NCI-H2171 (cell line): ENCODE measurements around the gene NBR1.
"Not testable (repeated sequence)": the region's sequence is repeated elsewhere in the genome, so short reads cannot be mapped to it uniquely, and the experiment has no call there.

Source experiments
- DNase-seq: peaks from one replicate; lab custom pipeline; 2025; lab: John Stamatoyannopoulos, UW

NBR1 gene, protein sequence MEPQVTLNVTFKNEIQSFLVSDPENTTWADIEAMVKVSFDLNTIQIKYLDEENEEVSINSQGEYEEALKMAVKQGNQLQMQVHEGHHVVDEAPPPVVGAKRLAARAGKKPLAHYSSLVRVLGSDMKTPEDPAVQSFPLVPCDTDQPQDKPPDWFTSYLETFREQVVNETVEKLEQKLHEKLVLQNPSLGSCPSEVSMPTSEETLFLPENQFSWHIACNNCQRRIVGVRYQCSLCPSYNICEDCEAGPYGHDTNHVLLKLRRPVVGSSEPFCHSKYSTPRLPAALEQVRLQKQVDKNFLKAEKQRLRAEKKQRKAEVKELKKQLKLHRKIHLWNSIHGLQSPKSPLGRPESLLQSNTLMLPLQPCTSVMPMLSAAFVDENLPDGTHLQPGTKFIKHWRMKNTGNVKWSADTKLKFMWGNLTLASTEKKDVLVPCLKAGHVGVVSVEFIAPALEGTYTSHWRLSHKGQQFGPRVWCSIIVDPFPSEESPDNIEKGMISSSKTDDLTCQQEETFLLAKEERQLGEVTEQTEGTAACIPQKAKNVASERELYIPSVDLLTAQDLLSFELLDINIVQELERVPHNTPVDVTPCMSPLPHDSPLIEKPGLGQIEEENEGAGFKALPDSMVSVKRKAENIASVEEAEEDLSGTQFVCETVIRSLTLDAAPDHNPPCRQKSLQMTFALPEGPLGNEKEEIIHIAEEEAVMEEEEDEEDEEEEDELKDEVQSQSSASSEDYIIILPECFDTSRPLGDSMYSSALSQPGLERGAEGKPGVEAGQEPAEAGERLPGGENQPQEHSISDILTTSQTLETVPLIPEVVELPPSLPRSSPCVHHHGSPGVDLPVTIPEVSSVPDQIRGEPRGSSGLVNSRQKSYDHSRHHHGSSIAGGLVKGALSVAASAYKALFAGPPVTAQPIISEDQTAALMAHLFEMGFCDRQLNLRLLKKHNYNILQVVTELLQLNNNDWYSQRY

DNA sequence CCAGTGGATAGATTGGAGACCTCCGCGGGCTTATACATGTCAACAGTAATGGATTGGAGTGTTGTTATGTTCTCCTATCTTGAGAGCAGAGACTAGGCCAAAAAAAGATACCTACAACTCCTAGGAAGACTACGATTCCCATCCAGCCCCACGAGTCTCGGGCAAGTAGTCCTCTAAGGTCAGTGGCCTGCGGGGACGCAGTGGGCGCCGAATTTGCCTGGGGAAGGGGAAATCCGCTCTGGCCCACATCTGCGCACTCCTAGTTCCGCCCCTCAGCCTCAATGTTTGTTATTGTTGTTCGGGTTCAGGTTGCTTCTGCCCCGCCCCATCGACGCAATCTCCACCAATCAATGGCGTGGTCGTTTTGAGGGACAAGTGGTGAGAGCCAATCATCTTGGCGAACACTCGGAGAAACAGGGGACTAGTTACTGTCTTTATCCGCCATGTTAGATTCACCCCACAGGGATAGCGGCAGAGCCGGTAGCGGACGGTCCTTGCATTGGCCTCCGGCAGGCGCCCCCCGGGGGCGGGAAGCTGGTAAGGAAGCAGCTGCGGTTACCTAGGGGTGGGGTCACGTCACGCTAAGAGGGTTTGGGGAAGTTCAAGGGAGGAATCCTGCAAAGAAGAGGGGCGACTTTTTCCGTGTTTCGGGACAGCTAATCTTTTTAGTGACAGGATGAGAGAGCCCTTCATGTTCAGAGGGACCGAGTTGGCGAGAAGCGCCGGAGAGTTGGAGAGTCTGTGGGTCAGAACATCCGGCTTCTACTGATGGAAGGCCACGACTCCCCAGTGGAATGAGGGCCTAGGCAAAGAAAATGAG, at the start of gene NBR1:
Gene NBR1 (plus strand): TSS at position 449 of the 820 bp plus-strand sequence. CDS start 4,586 bp downstream, outside the sequence.
- peak; percentile 98 for DNase-seq

DNA sequence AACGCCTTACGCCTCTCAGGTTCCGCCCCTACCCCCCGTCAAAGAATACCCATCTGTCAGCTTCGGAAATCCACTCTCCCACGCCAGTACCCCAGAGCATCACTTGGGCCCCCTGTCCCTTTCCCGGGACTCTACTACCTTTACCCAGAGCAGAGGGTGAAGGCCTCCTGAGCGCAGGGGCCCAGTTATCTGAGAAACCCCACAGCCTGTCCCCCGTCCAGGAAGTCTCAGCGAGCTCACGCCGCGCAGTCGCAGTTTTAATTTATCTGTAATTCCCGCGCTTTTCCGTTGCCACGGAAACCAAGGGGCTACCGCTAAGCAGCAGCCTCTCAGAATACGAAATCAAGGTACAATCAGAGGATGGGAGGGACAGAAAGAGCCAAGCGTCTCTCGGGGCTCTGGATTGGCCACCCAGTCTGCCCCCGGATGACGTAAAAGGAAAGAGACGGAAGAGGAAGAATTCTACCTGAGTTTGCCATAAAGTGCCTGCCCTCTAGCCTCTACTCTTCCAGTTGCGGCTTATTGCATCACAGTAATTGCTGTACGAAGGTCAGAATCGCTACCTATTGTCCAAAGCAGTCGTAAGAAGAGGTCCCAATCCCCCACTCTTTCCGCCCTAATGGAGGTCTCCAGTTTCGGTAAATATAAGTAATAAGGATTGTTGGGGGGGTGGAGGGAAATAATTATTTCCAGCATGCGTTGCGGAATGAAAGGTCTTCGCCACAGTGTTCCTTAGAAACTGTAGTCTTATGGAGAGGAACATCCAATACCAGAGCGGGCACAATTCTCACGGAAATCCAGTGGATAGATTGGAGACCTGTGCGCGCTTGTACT, 45.7 kb upstream of the NBR1 start, which contains the start of gene BRCA1:
Gene BRCA1 (minus strand): TSS at position 232 of the 834 bp plus-strand sequence. CDS start 1,268 bp downstream, outside the sequence.
- peak; percentile 99 for DNase-seq

DNA sequence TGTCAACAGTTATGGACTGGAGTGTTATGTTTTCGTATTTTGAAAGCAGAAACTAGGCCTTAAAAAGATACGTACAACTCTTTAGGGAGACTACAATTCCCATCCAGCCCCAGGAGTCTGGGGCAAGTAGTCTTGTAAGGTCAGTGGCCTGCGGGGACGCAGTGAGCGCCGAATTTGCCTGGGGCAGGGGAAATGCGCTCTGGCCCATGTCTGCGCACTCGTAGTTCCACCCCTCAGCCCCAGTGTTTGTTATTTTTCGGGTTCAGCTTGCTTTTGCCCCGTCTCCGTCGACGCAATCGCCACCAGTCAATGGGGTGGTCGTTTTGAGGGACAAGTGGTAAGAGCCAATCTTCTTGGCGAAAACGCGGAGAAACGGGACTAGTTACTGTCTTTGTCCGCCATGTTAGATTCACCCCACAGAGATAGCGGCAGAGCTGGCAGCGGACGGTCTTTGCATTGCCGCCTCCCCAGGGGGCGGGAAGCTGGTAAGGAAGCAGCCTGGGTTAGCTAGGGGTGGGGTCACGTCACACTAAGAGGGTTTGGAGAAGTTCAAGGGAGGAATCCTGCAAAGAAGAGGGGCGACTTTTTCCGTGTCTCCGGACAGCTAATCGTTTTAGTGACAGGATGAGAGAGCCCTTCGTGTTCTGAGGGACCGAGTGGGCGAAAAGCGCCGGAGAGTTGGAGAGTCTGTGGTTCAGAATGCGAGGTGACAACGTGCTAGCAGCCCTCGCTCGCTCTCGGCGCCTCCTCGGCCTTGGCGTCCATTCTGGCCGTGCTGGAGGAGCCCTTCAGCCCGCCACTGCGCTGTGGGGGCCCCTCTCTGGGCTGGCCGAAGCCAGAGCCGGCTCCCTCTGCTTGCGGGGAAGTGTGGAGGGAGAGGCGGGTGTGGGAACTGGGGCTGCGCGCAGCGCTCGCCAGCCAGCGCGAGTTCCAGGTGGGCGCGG, 44.8 kb upstream of the NBR1 start:
- DNase-seq = no peak

DNA sequence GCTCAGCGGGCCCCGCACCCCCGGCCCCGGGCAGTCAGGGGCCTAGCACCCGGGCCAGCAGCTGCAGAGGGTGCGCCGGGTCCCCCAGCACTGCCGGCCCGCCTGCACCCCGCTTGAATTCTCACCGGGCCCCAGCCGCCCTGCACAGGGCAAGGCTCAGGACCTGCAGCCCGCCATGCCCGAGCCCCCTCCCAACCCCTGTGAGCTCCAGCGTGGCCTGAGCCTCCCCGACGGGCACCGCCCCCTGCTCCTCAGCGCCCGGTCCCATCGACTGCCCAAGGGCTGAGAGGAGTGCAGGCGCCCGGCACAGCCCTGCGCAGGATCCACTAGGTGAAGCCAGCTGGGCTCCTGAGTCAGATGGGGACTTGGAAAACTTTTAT, 44.1 kb upstream of the NBR1 start:
- no peak for DNase-seq

DNA sequence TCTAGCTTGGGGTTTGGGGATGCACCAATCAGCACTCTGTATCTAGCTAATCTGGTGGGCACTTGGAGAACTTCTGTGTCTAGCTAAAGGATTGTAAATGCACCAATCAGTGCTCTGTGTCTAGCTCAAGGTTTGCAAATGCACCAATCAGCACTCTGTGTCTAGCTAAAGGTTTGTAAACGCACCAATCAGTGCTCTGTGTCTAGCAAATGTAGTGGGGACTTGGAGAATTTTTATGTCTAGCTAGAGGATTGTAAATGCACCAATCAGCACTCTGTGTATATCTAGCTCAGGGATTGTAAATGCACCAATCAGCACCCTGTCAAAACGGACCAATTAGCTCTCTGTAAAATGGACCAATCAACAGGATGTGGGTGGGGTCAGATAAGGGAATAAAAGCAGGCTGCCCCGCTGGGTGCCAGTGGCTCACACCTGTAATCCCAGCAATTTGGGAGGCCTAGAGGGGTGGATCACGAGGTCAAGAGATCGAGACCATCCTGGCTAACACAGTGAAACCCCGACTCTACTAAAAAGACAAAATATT, 43.6 kb upstream of the NBR1 start:
- not testable (repeated sequence) for DNase-seq

DNA sequence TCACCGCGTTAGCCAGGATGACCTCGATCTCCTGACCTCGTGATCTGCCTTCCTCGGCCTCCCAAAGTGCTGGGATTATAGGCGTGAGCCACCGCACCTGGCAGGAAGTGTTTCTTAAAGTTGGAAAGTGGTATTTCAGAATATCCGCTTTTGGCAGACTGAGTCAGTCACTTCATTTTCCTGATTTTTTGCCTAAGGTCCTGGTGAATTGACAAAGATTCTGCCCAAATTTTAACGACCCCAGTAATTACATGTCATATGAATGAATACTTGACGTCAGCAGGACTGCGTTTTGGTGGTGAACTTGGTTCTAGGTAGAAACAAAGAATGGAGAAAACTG, 41.4 kb upstream of the NBR1 start:
- no peak for DNase-seq

DNA sequence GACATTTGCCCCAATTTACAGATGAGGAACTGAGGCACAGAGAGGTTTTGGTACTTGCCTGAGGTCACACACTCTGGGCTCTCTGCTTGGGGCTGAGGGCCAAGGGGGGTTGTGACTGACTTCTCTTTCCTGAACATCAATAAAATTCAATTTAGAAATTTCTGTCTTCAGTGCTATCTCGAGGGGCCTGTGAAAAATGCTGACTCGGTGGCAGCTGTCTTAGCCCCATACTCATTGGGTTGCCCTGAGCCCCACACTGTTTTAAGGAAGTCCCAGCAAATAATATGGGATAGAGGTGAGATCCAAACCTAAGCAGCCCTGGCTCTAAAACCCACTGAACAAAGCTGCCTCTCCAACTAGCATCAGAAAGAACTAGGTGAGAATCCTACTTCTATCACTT, 38.9 kb upstream of the NBR1 start:
- DNase-seq = no peak

DNA sequence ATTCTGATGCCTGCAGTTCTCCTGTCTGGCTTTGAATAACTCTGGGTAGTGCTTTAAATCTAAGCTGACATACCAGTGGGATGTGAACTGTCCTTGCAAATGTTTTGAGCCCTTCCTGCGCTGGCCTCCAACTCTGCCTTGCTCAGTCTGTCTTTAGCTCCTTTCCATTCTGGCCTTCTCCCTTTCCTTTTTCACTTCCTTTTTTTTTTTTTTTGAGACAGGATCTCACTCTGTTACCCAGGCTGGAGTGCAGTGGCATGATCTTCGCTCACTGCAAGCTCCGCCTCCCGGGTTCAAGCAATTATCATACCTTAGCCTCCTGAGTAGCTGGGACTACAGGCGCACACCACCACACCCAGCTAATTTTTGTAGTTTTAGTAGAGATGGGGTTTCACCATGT, 37.6 kb upstream of the NBR1 start:
- DNase-seq = not testable (repeated sequence)

DNA sequence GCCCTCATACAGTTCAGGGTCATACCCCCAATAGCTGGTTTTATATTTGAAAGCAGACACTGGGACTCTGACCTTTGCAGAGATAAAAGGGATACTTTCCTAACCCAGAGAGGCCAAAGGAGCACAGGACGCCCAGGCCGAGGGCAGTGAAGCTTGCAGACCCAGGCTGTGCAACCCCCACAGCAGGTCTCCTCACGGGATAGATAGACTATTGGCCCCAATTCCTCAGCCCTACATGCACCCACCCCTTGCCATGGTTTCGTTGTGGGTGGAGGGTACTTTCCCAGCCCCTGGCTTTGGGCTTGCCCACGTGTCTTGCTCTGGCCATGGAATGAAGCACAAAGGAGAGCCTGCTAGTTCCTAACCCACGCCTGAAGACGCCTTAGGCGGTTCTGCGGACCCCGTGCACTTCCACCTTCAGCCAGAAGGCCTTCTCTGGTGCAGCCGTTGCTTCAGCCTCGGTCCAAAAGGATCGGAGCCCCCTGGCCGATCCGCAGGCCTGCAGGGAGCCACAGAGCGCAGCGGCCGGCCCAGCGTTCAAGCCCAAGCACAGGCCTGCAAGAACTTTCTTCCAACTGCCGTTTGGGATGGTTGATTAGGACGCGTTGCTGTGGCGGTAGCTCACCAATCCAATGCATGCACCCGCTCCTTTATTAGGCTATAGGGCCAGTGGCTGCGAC, 36.1 kb upstream of the NBR1 start:
- no peak for DNase-seq

DNA sequence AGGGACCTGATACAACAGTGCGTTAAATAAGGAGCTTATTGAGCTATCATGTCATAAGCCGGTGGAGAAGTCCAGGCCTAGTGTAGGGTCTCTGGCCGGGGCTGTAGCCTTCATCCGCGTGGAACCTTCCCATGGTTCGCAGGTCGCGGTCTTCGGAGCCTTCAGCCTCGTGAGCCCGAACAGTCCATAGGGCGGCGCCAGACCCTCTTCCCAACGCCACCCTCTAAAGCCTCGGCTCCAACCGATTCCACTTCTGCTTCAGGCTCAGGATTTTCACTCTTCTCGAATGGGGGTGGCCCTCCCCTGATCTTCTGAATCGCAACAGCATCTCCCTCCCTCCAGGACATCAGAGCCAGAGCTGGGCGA, 35.6 kb upstream of the NBR1 start:
- DNase-seq = no peak

DNA sequence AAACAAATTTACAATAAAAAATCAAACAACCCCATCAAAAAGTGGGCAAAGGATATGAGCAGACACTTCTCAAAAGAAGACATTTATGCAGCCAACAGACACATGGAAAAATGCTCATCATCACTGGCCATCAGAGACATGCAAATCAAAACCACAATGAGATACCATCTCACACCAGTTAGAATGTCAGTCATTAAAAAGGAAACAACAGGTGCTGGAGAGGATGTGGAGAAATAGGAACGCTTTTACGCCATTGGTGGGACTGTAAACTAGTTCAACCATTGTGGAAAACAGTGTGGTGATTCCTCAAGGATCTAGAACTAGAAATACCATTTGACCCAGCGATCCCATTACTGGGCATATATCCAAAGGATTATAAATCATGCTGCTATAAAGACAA, 34.4 kb upstream of the NBR1 start:
- not testable (repeated sequence) for DNase-seq

DNA sequence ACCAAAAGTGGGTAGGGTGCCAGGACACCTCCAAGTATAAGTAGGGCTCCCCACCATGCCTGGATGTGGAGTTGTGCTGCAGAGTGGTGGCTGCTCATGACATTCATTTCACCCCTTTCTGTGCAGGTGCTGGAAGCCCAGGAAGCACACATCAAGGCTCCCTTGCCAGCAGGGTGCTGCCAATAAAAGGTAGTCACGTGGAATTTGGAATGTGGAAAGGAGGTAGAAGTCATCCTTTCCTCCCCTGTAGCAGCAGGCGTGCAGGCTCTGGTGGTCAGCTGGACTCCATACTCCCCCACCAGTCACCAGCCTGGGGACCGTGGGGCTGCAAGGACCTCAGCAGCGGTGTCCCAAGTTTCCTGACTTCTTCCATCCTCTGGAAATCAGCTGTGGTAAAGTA, 32.5 kb upstream of the NBR1 start:
- DNase-seq = not testable (repeated sequence)

DNA sequence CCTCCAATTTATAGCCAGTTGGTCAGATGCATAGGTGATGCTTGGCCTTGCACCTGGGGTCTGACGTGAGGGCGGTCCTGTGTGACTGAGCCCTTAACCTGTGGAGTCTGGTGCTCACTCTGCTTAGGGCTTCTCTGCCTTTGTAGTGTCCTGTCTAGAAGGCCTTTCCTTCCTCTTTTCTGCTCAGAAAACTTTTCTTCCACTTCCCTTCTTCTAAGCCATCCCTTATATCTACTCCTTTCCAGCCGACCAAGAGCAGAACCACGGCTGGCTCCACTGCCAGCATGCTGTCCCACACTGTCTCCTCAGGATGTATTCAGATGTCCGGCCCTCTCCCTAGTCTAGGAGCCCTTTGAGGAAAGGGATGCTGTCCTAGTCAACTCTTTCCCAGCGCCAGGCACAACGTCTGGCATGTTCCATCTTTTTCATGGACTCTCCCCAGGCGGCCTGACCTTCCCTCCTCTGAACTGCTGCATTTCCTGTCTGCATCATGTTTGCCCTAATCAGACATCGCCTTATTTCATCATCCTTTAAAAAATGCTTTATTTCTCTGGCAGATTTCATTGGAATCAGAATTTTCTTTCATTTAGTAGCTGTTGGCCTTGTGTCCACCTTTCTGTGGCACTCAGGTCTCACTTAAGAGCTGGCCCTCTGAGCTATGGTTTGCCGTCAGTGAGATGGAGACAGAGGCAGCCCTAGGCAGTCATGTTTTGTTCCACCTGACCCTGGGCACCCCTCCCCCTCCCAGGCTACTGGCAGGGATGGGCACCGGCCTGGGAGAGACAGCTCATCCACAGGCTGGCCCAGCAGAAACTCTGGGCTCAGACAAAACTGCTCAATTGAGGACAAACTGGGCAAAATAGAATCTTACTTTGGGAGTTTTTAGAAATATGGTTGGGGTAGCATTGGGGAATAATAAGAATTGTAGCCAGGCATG, 30.4 kb upstream of the NBR1 start:
- DNase-seq = no peak

DNA sequence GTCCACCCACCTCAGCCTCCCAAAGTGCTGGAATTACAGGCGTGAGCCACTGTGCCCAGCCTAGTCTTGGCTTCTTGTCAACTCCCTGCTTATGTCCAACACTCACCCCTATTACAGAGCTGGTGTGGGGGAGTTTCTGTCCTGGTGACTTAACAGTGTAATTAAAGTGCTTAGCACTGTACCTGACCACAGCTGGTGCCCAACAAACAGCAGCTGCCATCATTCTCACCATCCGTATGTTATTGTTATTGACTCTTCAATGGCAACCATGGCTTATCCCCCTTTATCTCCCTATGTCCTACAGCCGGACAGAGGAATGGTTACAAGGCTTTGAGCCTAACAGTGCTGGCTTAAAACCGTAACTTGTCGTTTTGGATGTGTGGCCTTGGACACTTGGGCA, 28.9 kb upstream of the NBR1 start:
- DNase-seq = no peak

DNA sequence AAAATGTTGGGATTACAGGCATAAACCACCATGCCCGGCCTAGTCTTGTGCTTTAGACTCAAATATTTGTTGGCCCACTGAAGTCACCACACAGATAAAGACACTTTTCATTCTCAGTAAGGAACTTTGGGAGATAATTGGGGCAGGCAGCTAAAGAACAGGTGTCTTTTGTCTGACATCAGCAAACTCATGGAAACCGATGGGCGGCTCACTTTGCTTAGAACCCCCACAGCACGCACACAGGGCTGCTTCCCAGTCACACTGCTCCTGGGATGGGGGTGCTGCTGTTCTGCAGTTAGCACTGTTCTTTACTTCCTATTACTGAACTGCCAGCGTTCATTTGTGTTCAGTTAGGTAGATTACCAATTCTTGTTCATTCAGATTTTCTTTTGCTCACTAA, 27.8 kb upstream of the NBR1 start:
- no peak for DNase-seq

DNA sequence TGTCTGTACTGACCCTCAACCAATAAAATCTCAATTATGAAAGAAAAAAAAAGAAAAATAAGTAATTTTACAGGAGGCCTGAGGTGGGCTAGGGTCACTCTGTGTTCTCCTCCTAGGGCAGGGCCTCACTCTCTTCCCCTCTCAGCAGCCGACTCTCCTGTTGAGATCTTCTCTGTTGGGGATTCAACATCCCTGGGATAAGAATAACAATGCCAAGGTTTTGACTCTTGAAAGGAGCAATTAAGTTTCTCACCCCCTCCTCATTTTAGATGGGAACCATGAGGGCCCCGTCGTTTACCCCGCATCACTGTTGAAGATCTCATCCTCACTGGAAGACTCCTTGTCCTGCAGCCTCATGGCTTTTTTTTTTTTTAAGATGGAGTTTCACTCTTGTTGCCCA, 24.4 kb upstream of the NBR1 start:
- DNase-seq = no peak

DNA sequence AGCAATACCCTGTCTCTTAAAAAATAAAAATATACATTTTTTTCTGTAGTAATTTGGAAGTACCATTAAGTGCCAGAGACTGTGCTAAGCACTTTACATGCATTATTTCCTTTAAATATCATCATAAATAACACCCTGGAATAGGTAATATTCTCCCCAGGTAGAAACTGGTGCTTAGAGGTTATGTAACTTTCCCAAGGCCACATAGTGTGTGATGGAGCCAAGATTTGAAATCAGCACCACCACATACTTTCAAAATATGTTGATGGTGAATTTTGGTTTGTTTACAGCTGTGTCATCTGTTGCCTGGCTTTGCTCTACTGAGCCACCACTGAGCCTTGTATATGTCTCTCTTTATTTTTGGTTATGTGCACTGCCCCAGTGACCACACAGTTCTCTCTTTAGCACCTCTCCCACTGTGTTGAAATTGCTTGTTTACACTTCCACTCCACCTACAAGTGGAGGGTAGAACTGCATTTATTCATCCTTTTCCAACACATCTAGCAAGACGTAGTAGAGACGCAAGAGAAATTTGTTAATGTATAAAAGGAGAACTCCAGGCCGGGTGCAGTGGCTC, 19.0 kb upstream of the NBR1 start:
- no peak for DNase-seq
